Measurements from ENCODE around the gene LMX1B. TPM values are rescaled to one million over a fixed set of nuclear protein-coding genes. Genes with fewer than 3 reads are reported as not detected.

The LMX1B gene
- total RNA-seq, 1 experiment from 2014 or later: not detected

DNA sequence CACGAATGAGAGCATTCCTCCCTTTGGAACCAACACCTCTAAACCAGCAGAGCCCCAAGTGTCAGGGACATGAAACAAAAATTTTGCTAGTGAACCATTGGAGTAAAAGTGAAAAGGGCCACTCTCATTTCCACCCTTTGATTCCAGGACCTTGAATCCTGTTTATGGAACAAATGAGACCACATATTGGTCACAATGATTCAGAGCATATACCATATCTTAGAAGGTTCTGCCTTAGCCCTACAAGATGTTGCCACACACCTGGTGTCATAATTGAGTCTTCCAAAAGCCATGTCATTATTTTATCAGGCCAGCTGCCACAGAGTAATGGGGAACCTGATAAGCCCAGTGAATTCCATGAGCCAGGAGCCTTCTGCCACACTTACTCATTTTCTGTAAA lies 124.8 kb downstream of the LMX1B start:
- CTCF ChIA-PET: interaction anchor here (0.6 kb wide), 1 partner anchor 102 kb away, joined by 9 read pairs; no protein-coding TSS in a partner anchor
- Histone ChIP-seq H3K36me3 (ENCODE audit: insufficient read depth, low read length, poor library complexity, severe bottlenecking) (no peaks in the 10 kb centered on the region), H3K9me3 (ENCODE audit: low read depth, low read length, poor library complexity, severe bottlenecking) (peaks cover 27% of the 10 kb centered on the region), H3K4me3 (ENCODE audit: low read depth, low read length, poor library complexity, severe bottlenecking) (no peak overlapping the region), H3K27me3 (replicated peaks; ENCODE audit: insufficient read depth, low read depth, low read length, poor library complexity) (peaks cover 30% of the 10 kb centered on the region), H3K27ac (ENCODE audit: low read depth, low read length, poor library complexity, severe bottlenecking) (no peak overlapping the region), H3K4me1 (ENCODE audit: insufficient read depth, low read length, poor library complexity, severe bottlenecking) (no peaks in the 10 kb centered on the region)
- intact Hi-C loops (cut with micrococcal nuclease; ENCODE audit: unreplicated experiment): no loop called here
- no TSS peak for BruUV-seq (replicated peaks)
- no peak for DNase-seq (ENCODE audit: low spot score)
- TF ChIP-seq, protein P1, sequence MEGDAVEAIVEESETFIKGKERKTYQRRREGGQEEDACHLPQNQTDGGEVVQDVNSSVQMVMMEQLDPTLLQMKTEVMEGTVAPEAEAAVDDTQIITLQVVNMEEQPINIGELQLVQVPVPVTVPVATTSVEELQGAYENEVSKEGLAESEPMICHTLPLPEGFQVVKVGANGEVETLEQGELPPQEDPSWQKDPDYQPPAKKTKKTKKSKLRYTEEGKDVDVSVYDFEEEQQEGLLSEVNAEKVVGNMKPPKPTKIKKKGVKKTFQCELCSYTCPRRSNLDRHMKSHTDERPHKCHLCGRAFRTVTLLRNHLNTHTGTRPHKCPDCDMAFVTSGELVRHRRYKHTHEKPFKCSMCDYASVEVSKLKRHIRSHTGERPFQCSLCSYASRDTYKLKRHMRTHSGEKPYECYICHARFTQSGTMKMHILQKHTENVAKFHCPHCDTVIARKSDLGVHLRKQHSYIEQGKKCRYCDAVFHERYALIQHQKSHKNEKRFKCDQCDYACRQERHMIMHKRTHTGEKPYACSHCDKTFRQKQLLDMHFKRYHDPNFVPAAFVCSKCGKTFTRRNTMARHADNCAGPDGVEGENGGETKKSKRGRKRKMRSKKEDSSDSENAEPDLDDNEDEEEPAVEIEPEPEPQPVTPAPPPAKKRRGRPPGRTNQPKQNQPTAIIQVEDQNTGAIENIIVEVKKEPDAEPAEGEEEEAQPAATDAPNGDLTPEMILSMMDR (conservative IDR thresholded peaks at IDR 0.05; ENCODE audit: low read depth, low read length): no peak
- TF ChIP-seq EZH2 (IDR thresholded peaks at IDR 0.05; ENCODE audit: borderline replicate concordance, low read depth, low read length, poor library complexity, severe bottlenecking): no peak
- POLR2A ChIA-PET (ENCODE audit: low non-redundant PET): no interaction called here

- no peaks in the 10 kb centered on the region for H3K9me3 ChIP-seq (ENCODE audit: low read depth, low read length, poor library complexity, severe bottlenecking)
- POLR2A ChIA-PET (ENCODE audit: low non-redundant PET): no interaction called here
- H3K27me3 ChIP-seq (replicated peaks; ENCODE audit: insufficient read depth, low read depth, low read length, poor library complexity): peaks cover 22% of the 10 kb centered on the region
- H3K27ac ChIP-seq (ENCODE audit: low read depth, low read length, poor library complexity, severe bottlenecking): no peak overlapping the region
- no peaks in the 10 kb centered on the region for H3K36me3 ChIP-seq (ENCODE audit: insufficient read depth, low read length, poor library complexity, severe bottlenecking)
- CTCF ChIA-PET: no interaction called here
- intact Hi-C loops (cut with micrococcal nuclease; ENCODE audit: unreplicated experiment): no loop called here
- TF ChIP-seq EZH2 (IDR thresholded peaks at IDR 0.05; ENCODE audit: borderline replicate concordance, low read depth, low read length, poor library complexity, severe bottlenecking): no peak
- TF ChIP-seq, protein P1 (conservative IDR thresholded peaks at IDR 0.05; ENCODE audit: low read depth, low read length): no peak
- H3K4me1 ChIP-seq (ENCODE audit: insufficient read depth, low read length, poor library complexity, severe bottlenecking): peaks cover 18% of the 10 kb centered on the region
- DNase-seq (ENCODE audit: low spot score): no peak
- BruUV-seq (replicated peaks): no TSS peak
- H3K4me3 ChIP-seq (ENCODE audit: low read depth, low read length, poor library complexity, severe bottlenecking): no peak overlapping the region
Measured at GRCh38 chr9:126743041-126743440, 129.3 kb downstream of the LMX1B start.

DNA sequence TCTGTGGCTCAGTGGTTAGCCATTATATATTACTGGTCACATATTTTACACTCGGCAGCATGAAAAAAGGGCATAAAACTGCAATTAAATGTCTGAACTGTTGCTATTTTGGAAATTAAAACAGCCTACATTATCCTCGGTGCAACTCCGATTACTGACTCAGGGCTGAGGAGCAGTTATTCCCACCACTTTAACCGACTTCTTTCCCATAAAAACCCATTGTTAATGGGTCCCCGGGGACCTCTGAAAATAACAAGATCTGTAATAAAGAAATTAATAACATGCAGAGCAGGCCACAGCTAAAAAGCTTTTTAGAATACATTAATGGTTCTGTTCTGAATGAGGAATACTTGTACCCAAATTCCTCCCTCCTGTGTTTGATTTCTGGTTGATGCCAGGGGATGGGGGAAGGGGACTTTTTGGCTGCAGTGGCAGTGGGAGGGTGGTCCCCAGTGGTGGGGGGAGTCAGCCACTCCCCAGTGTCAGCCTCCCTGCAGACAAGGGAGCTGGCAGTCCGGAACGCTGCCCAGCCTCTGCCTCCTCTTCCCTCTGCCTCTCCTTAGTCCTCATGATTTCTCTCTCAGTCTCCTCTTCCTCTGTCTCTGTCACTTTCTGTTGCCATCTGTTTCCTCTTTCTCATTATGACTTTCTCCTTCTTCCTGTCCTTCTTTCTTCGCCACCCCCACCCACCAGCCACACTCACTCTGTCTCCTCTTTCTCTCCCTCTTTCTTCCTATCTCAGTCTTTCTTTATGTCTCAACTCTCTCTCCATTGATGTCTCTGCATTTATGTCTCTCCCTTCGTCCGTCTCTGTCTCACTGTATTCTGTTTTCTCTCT lies 132.1 kb downstream of the LMX1B start:
- TF ChIP-seq, protein P1 (conservative IDR thresholded peaks at IDR 0.05; ENCODE audit: low read depth, low read length): no peak
- TF ChIP-seq EZH2 (IDR thresholded peaks at IDR 0.05; ENCODE audit: borderline replicate concordance, low read depth, low read length, poor library complexity, severe bottlenecking): no peak
- intact Hi-C loops (cut with micrococcal nuclease; ENCODE audit: unreplicated experiment): no loop called here
- ChIA-PET POLR2A (ENCODE audit: low non-redundant PET) (no interaction called here), CTCF (interaction anchor here (1.0 kb wide), 1 partner anchor 41 kb away, joined by 4 read pairs; no protein-coding TSS in a partner anchor)
- Histone ChIP-seq H3K27me3 (replicated peaks; ENCODE audit: insufficient read depth, low read depth, low read length, poor library complexity) (peaks cover 11% of the 10 kb centered on the region), H3K36me3 (ENCODE audit: insufficient read depth, low read length, poor library complexity, severe bottlenecking) (no peaks in the 10 kb centered on the region), H3K9me3 (ENCODE audit: low read depth, low read length, poor library complexity, severe bottlenecking) (no peaks in the 10 kb centered on the region), H3K4me1 (ENCODE audit: insufficient read depth, low read length, poor library complexity, severe bottlenecking) (peaks cover 18% of the 10 kb centered on the region), H3K27ac (ENCODE audit: low read depth, low read length, poor library complexity, severe bottlenecking) (no peak overlapping the region), H3K4me3 (ENCODE audit: low read depth, low read length, poor library complexity, severe bottlenecking) (peak overlapping the region; percentile 4)
- peak; percentile 67 for DNase-seq (ENCODE audit: low spot score)
- BruUV-seq (replicated peaks): no TSS peak

Other genes starting within 250 kb of the LMX1B start
- 13.8 and 20.3 TPM in 2 replicates for gene ZBTB43, start 191.1 kb downstream of the LMX1B start, total RNA-seq (2021)
- gene ZBTB34, start 246.7 kb downstream of the LMX1B start, total RNA-seq (2021): 10.1 and 10.9 TPM in 2 replicates